COR-L47 (cell line): ENCODE measurements around the gene ZFP1.

Experiments
- DNase-seq: peaks from one replicate; lab custom pipeline; 2025; lab: John Stamatoyannopoulos, UW

Gene ZFP1

DNA sequence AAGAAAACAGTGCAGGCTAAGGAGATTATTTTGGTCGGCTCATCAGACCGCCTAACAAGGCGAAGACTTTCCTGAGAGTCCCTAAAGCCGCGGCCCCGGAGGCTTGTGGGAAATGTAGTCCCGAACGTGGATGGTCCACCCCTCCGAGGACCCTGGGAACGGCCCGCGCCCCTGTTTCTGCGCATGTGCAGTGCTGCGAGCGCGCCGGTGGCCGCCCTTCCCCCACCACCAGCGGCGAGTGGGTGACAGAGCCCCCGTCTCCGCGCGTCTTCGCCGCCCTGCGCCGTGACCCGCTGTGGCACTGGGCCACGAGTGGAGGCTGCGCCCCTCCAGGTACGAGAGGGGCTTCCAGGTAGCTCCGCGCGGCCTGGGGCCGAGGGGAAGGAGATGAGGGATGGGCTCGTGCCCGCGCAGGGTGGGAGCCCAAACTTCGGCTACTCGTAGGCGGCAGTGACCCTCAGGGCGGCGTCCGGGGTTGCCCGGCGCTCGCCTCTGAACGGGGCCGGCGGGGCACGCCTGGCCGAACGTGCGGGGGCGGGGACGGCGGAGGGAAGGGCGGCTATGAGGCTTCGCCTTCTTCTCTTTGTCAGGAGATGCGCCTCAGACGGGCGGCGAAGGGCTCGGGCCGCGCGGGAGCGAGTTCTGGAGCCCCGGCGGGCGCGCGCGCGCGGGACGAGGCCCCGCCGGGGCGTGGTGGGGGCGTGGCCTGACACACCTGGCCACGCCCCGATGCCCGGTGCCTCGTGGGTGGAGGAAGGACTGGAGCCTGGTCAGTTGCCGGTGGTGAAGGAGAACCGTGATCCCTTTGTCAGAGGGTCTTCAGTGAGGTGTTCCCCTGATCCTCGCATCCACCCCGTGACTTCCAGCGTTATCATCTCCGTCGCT lies at the start of gene ZFP1:
Gene ZFP1 (plus strand): TSS at position 214 of the 885 bp plus-strand sequence. CDS start 4,428 bp downstream, outside the sequence.
- DNase-seq = peak; percentile 91

DNA sequence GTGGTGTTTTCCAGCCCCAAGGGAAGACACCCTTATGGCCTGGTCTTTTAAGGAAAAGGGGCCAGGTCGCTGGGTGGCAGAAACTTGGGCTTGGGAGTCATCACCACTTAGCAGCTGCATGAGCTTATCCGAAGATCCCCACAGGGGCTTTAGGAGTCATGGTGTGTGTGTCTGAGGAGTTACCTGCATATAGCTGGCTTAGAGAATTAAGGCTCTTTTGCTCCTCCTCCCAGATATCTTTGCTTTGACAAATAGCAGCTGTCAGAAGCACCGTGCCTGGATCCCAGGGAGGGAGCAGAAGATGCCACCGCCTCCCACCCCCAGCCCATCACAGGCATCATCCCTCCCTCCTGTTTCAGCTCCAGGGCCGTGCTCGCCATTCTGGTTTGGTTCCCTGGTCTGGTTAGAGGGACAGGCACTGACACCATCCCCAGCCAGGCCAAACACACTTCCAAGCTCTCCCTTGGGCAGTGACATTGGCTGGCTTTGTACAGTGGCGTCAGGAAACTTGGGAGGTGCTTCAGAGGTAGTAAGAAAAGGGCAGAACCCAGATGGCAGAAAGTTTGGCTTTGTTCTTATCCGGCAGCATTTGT lies 49.2 kb upstream of the ZFP1 start:
- DNase-seq = no peak

DNA sequence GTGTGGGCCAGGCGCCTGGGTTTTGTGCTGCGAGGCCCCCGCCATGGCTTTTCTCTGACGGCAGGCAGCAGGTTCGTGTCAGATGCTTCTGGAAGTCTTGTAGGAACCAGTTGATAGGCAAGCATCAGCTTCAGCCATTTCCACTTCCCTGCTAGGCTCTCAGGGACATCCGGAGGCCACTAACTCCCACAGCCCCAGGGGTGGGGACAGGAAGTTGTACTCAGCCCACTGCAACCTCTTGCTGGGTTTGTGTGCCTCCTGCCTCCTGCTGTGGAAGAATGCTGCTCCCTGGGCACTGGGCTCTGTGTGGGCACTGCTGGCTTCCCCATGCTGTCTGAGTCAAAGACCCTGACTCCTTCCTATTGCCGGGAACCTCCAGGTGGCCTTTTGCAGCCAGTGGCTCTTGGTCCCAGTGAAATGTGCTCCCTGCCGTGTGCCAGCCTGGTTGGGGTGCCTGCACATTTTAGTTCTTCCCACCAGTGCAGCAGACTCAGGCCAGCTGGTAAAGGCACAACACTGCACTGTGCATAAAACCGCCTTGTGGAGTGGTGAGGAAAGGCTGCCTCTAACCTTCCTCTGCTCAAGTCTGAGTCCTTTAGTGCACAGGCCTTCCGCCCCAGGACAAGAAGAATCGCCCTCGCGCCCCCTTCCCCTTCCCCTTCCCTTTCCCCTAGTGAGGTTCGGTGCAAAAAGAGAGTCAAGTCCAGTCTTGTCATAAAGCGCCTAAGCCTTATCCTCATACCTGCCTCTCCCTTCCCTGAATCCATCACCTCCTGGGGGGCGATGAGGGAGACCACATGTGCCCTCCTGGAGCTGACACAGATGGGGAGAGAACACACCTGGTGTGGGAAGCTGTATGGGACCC lies 48.4 kb upstream of the ZFP1 start:
- DNase-seq = peak; percentile 9

DNA sequence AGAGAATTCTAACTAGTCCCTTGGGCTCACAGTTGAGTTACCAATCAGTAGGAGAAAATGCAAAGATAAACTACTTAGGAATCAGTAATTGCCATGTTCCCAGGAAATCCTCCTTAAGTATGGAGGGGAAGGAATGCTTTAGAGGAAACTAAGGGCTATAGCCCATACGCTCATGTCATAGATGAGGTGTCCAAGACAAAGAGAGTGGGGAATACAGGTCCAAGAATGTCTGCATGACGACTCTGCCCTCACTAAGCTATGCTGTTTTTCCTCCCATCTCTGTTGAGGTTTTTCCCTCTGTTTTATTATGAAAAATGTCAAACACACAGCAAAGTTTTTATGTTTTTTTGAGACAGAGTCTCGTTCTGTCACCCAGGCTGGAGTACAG lies 47.7 kb upstream of the ZFP1 start:
- DNase-seq = no peak

DNA sequence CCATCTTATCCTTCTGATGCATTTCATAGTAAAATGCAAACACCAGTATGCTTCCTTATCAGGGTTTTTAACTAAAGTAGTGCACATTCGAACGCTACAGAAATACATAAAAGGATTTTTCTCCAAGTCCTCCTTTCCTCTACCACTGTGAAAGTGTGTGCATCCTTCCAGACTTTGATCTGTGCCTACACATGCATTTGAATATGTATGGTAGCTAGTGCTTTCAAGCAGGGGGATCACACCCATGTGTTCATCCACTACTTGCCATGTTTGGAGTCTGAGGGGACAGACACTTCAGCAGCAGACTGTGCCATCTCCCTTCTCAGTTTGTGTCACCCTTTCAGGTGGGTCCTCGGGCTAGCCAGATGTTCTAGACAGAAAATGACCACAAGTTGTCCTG lies 46.7 kb upstream of the ZFP1 start:
- DNase-seq = no peak

DNA sequence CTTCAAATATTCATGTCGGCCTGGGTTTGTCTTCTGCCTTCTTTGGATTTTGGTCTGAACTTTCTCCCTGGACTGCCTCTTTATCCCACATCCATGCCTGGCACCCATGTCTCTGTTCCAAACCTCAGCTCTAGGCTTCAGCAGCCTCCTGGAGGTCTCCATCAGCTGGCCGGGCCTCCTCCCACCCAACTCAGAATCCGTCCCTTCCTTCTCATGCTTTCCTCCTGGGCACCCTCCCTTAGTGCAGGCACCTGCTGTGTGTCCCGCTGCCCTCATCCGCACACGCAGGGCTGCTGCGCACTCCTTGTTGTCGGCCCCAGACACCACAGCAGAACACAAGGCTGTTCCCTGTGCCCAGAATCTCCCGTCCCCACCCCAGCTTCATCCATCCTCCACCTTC lies 45.7 kb upstream of the ZFP1 start:
- no peak for DNase-seq

DNA sequence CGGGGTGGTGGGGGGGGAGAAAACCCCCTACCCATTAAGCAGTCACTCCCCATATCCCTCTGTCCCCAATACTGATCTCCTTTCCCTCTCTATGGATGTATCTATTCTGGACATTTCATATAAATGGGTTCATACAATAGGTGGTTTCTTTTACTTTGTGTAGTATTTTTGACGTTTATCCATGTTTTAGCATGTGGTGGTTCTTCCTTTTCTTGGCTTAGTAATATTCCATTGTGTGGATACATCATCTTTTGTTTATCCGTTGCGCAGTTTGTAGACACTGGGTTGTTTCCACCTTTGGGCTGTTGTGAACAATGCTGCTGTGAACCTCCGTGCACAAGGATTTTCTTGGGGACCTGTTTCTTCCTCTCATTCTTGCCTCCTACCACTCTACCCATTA lies 44.3 kb upstream of the ZFP1 start:
- DNase-seq = no peak

DNA sequence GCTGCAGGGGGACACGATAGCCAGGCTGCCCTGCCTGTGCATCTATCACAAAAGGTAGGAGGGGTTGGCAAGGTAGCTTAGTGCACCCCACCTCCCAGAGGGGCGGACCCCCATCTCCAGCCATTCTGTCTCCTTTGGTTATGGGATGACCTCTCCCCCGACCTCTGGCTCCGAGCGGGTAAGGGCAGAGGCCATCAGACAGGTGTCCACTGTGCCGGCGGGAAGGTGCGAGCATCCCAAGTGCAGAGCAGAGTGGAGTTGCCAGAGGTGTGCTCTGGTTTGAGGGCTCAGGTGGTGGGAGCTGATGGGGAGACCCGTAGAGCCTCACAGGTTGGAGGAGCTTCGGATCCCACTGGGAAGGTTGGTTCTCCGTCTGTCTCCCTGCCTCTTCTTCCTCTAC lies 43.5 kb upstream of the ZFP1 start:
- no peak for DNase-seq

DNA sequence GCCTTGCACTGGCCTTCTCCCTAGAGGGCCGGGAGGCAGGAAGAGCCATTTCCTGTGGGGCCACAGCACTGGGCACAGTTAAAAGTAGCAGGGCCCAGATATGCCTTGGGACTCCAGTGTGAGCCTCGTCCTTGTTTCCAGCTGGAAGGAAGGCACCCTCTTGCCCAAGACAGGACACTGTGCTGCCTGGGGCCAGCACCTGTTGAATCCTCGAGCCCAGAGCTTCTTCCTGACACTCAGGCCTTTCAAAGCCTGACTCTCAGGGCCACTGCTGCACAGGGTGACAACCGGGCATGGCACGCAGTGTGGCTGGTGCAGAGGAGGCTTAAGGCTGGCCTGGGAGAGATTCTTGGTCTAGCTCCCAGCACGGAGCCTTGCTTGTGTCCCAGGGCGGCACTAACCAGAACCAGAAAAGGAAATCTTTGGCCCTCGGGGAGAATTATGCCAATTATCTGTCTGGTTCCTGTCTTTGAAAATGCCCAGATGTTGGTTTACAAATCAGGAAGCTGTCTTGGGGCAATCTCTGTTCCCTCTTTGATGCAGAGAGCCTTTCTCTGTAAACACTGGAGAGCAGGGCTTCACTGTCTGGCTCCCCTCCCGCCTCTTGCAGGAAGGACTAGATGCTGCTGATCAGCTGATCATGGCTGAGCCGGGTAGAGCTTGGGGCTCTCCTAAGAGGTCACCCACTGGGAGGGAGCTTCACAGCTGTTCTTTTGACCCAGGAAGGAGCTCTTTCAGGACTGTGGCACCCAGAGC lies 42.8 kb upstream of the ZFP1 start:
- DNase-seq = no peak

DNA sequence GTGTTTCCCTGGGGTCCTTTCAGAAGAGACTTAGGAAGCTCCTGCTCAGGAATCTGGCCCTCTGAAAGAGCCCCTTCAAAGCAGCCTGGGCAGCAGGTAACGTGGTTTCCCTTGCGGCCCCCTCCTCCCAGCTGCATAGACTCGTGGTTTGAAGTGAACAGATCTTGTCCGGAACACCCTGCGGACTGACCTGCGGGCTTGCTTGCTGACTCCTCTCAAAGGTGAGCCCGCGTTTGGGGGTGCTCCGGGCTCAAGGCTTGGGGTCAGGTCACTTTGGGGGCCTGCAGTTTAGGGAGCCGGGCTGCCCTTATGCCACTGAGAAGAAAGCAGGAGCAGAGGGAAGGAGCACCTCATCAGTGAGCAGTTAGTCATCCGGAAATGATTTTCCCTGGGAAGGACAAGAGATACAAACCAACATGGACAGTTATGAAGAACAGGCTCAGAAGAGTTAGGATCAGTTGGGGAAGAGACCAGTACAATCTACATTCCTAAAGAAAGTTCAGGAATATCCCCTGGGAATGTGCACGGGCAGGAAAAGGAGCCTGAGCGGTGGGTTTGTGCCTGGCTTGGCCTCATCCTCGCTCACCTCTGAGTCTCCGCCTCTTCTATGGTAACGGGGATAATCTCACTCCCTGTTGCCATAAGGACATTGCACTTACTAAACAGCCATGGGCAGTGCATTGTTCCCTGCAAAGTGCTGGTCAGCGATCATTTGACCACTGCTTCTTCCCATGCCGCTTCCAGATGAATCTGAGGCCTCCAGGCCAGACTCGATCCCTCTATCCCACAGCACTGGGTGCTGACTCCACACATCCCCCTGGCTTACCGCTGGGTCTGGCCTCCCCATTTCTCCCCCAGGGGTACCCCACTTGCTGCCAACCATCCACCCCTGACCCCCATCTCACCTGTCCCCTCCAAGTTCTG lies 41.7 kb upstream of the ZFP1 start:
- DNase-seq = no peak

DNA sequence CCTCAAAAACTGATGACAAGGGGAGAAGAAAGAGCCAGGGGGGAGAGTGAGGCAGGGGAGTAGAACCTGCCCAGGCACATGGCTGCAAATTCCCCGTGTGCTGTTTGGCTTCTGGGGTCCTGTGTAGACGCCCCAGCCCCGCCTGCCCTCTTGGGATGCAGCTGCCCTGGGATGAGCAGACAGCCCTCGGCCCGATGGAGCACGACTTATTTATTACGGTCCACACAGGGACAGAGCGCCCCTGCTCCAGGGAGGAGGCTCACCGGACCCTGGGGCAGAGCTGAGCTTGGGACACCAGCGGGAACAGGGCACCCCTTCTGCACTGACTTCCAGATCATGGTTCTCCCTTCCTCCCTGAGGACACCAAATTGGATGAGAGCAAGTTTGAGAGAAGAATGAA lies 40.8 kb upstream of the ZFP1 start:
- no peak for DNase-seq

DNA sequence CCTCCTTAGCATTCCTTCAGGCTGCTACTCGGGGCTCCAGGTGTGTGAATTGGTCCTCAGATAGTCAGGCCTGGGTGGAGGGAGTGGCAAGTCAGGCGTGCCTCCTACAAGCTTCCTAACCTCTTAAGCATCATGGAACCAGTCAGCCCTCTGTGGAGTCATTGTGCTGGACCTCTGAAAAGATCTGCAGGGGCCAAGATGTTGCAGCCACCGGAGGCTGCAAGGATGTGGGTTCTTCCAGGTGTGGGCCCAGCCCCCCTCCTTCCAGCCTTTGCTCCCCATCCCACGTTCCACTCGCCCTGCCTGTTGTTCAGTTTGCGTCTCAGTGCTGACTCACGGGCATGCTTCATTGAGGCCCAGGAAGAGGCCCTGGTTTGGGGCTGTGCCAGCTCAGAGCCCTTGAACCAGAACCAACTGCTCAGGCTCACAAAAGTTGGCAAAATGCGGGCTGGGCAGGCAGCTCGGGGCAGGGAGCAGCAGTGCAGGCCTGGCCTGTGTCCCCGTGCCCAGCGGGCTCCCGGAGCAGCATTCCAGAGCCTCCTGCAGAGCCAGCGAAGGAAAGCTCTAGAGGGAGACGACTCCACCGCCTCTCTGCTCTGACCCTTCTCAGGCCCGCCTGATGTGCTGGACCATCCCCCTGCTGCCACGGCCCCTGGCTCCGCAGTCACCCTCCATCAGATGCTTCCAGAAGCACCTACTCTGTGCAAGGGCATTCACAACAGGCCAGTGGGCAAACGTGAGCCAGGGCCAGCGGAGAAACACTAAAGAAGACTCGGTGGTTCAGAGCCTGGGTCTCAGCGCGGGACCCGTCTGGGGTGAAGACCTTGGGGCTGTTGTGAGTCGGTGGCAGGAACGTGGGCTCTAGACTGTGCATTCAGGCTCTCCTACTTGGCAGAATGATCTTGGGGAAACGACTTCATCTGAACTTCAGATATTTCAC lies 39.3 kb upstream of the ZFP1 start:
- DNase-seq = no peak

DNA sequence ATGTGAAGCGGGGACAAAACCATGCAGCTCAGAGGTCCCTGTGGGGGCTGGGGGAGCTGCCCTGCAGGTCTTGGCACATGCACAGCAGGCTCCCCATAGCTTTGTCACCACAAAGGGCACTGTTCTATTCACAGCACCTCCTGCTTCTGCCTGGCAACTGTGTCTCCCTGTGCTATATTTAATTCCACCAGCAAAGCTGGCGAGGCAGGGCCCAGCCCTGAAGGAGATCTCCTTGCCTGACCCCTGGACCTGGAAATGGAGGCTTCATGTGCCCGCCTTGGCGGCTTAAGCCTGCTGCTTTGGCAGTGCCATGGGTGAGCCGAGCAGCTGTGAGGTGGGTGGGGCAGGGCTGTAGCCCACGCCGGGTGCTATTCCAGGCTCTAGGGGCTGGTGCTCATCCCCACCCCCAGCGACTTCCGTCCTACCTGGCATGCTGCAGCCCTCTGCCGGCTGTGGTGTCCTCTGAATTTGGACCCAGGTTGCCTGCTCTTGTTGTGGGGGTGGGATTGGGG lies 38.5 kb upstream of the ZFP1 start:
- no peak for DNase-seq

DNA sequence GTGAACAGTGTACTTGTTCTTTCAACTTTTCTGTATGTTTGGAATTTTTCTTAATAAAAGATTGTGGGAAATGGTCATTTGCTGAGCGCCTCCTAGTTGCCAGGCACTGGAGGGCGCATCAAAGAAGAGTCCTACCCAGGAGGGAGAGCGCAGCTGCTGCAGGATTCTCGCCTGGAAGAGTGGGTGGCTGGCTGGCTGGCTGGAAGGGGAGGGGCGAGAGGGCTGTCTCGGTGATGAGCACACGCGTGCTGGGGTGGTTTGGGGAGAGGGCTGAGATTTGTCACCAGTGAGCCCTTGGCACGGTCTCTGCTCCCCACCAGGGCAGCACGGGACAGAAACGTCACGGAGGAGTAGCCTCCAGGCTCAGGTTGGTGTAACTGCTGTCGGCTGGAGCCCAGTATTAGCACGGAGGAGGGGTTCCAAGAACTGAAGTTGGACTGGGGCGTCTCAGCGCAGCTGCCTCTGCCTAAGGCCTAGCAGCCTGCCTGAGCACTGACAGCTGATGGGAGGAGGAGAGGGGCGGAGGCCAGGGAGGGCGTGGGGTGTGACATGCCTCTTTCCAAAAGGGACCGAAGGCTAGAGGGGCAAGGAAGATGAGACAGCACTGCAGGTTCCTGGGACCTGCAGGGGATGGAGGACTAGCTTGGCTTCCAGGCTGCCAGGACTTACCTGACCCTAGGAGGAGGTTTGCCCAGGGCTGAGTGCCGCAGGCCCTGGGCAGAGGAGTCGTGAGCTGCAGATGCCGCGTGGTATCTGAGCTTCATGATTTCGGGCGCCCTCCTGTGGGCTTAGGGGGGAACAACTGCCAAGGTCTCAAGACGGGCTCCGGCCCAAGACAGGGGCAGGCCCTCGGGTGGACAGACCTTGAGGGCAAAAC lies 37.4 kb upstream of the ZFP1 start:
- DNase-seq = peak; percentile 86

DNA sequence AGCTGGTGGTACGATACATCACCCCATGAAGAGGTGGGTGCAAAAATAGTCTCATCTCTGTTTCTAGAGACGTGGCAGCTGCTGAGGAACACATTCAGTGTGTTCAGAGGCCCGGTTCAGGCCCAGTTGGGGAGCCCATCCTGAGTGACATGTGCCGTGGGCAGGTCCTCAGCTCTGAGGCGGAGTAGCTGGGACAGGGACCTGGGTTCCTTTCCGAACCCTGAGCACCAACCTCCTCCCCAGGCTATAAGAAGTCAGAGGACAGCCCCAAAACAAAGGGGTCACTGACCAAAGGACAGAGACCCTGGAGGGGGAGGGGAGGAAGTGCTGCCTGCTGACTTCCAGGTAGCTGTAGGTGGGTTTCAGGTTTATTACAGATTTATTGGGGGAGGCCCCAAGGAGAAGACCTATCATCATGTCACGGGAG lies 36.8 kb upstream of the ZFP1 start:
- no peak for DNase-seq

DNA sequence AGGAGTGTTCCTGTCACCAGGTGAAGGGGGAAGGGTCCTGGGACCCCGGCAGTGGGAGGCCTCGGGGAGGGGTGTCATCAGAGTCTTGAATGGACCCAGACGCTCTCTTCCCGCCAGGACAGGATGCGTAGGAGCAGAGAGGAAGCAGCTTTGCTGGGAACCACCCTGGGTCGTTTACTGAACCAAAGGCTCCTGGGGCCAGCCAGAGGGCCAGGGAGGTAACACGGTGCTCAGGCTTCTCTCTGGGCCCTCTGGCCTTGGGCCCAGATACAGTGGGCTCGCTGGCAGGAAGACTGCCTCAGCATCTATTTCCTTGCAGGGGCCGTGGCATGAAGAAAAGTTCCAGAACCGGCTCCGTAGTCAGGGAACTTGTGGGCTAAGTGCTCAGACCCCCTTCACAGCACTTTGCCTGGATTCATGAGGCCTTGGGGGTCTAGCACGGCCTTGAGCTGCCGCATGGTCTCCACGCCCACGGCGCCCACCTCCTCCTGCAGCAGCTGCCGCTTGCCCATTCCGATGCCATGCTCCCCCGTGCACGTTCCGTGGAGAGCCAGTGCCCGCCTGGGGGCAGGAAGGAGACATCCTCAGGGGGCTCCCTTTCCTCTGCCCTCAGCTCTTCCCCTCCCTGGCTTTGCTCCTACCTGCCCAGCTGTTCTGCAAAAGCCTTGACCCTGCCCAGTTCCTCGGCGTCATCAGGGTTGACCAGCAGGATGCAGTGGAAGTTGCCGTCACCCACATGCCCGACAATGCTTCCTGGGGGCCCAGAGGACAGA lies 36.2 kb upstream of the ZFP1 start:
- DNase-seq = no peak

DNA sequence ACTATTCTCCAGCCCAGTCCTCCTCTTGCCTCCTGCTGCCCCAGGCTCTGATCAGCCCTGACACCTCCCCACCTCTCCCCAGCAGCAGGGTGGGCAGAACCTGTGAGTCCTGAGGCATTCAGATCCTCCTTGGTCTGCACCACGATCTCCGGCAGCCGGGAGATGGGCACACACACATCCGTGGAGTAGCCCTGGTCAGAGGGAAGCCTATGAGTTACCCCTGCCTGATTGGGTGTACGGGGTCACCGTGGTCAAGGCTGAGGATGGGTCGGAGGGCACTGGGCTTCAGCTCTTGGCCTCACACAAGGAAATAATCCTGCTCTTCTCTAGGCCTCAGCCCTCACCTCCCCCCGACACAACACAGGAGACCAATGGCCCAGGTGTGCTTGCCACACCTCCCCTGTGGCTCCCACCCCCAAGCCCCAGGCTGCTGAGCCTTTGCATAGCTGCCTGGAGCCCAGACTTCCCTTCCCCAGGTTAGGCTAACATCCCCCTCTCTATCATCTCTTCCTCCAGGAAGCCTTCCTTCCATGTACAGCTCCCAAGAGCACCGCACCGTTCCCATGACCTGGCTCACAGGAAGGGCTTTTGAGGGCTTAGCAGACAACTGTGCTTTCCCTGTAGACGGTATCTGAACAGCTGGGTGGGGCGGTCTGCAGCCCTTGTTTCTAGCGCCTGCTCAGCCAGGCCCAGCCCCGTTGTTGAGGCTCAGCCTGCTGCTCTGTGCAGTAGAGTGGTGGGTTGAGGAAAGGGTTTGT lies 35.4 kb upstream of the ZFP1 start:
- no peak for DNase-seq
